H1 (cell line): Measurements from ENCODE around the gene TUBB4B. TPM values are rescaled to one million over a fixed set of nuclear protein-coding genes. Genes with fewer than 3 reads are reported as not detected.

Experiments used
- CTCF ChIA-PET: fragments of 300-600 bp; sonication (Branson Sonifier 250); formaldehyde crosslinking; loops from one replicate; lab custom pipeline; 2021; ENCODE audit not compliant: partially characterized antibody; lab: Charles Lee
- POLR2A ChIA-PET: fragments of 300-600 bp; sonication (Branson Sonifier 250); formaldehyde crosslinking; loops from one replicate; lab custom pipeline; 2021; ENCODE audit warnings: inconsistent platforms; ENCODE audit not compliant: partially characterized antibody; lab: Charles Lee
- DNase-seq, 2 experiments: peaks; one replicate each; pipeline versions ENCODE4 v3.0.0 to v3.0.0-alpha.2; 2010 to 2022; ENCODE audit warnings: low spot score in 2 of 2, low read depth in 1 of 2, mixed read lengths in 1 of 2
- FAIRE-seq: peaks from 2 replicates; lab custom pipeline; 2011; peaks lifted over from hg19 to GRCh38; lab: Jason Lieb, UNC
- H2AFZ ChIP-seq: 2 replicates; pipeline ENCODE4 v1.8.1; 2012; ENCODE audit warnings: low read length, inconsistent platforms
- H2AK5ac ChIP-seq: 2 replicates; pipeline ENCODE4 v1.6.1; 2013; ENCODE audit warnings: low read depth, low read length
- H2BK120ac ChIP-seq: replicated peaks from 2 replicates; pipeline ENCODE3; 2013; ENCODE audit warnings: low read depth, low read length, inconsistent platforms
- H2BK12ac ChIP-seq: 2 replicates; pipeline ENCODE4 v1.6.1; 2013; ENCODE audit warnings: low read depth, low read length
- H2BK15ac ChIP-seq: 2 replicates; pipeline ENCODE4 v1.6.1; 2013; ENCODE audit warnings: low read length
- H2BK20ac ChIP-seq: 2 replicates; pipeline ENCODE4 v1.6.1; 2013; ENCODE audit warnings: low read length
- H2BK5ac ChIP-seq: 2 replicates; pipeline ENCODE4 v1.6.1; 2013; ENCODE audit warnings: low read depth, low read length
- H3K14ac ChIP-seq: 2 replicates; pipeline ENCODE4 v1.6.1; 2013; ENCODE audit warnings: inconsistent platforms; ENCODE audit not compliant: insufficient read length
- H3K18ac ChIP-seq: 2 replicates; pipeline ENCODE4 v1.6.1; 2013; ENCODE audit warnings: low read length; ENCODE audit errors: extremely low read depth
- H3K23ac ChIP-seq: 2 replicates; pipeline ENCODE4 v1.6.1; 2013; ENCODE audit warnings: inconsistent platforms; ENCODE audit not compliant: insufficient read length
- H3K23me2 ChIP-seq: 2 replicates; pipeline ENCODE4 v1.6.1; 2013; ENCODE audit warnings: low read depth, low read length
- H3K27ac ChIP-seq: 2 replicates; pipeline ENCODE4 v1.6.1; 2011; ENCODE audit warnings: low read depth, low read length, inconsistent platforms
- H3K27me3 ChIP-seq, 4 experiments: replicated peaks in 1 of 4; 1 replicate in 1 of 4; 2 replicates in 3 of 4; pipeline versions ENCODE4 v1.6.1 to v1.8.1; 2011 to 2013; ENCODE audit warnings: low read length in 3 of 4, mild to moderate bottlenecking in 3 of 4, inconsistent platforms in 2 of 4, mixed read lengths in 2 of 4, moderate library complexity in 1 of 4; ENCODE audit not compliant: control insufficient read depth in 3 of 4, insufficient read depth in 3 of 4; ENCODE audit errors: extremely low read depth in 1 of 4
- H3K36me3 ChIP-seq, 4 experiments: 2 replicates each; pipeline versions ENCODE4 v1.6.1 to v1.8.1; 2011 to 2013; ENCODE audit warnings: mild to moderate bottlenecking in 4 of 4, low read length in 3 of 4, moderate library complexity in 2 of 4, control low read depth in 1 of 4, inconsistent platforms in 1 of 4; ENCODE audit not compliant: insufficient read depth in 4 of 4, control insufficient read depth in 2 of 4
- H3K4ac ChIP-seq: replicated peaks from 2 replicates; pipeline ENCODE3; 2013; ENCODE audit warnings: low read length, low read depth, mixed read lengths, inconsistent platforms; ENCODE audit not compliant: insufficient read length
- H3K4me1 ChIP-seq, 4 experiments: replicated peaks in 1 of 4; 1 replicate in 1 of 4; 2 replicates in 3 of 4; pipeline versions ENCODE4 v1.6.1 to v1.8.1; 2011 to 2013; ENCODE audit warnings: low read length in 3 of 4, inconsistent platforms in 2 of 4, mixed read lengths in 1 of 4; ENCODE audit not compliant: insufficient read depth in 4 of 4, control insufficient read depth in 3 of 4
- H3K4me2 ChIP-seq, 2 experiments: 2 replicates each; pipeline versions ENCODE4 v1.6.1 to v1.8.1; 2011 to 2013; ENCODE audit warnings: low read depth in 2 of 2, low read length in 2 of 2, control low read depth in 1 of 2, inconsistent platforms in 1 of 2, mild to moderate bottlenecking in 1 of 2; ENCODE audit not compliant: insufficient read depth in 1 of 2
- H3K4me3 ChIP-seq, 4 experiments: fragments of 200-600, 300-600 bp in 1 of 4; sonication (generic), shearing (Covaris generic), sonication (Bioruptor Twin) in 1 of 4; 2 replicates each; pipeline versions ENCODE4 v1.5.1 to v1.8.1; 2011 to 2016; ENCODE audit warnings: low read length in 4 of 4, low read depth in 3 of 4, control low read depth in 2 of 4, inconsistent platforms in 2 of 4, mild to moderate bottlenecking in 2 of 4, mixed read lengths in 1 of 4, moderate library complexity in 1 of 4; ENCODE audit not compliant: insufficient read depth in 2 of 4; ENCODE audit errors: extremely low read depth in 1 of 4
- H3K56ac ChIP-seq: replicated peaks from 2 replicates; pipeline ENCODE3; 2013; ENCODE audit warnings: low read depth, mild to moderate bottlenecking, mixed read lengths, low read length, inconsistent platforms; ENCODE audit not compliant: insufficient read length
- H3K79me1 ChIP-seq: 2 replicates; pipeline ENCODE4 v1.6.1; 2013; ENCODE audit warnings: low read depth, low read length, control low read depth
- H3K79me2 ChIP-seq, 2 experiments: 2 replicates each; pipeline versions ENCODE4 v1.6.1 to v1.8.1; 2012 to 2013; ENCODE audit warnings: low read length in 2 of 2, mild to moderate bottlenecking in 2 of 2, inconsistent platforms in 1 of 2; ENCODE audit not compliant: insufficient read depth in 2 of 2, control insufficient read depth in 1 of 2
- H3K9ac ChIP-seq, 4 experiments: replicated peaks in 1 of 4; 1 replicate in 1 of 4; 2 replicates in 3 of 4; pipeline versions ENCODE4 v1.6.1 to v1.8.1; 2011 to 2013; ENCODE audit warnings: low read depth in 3 of 4, low read length in 3 of 4, control low read depth in 2 of 4, mild to moderate bottlenecking in 2 of 4, moderate library complexity in 2 of 4, inconsistent platforms in 1 of 4; ENCODE audit errors: extremely low read depth in 1 of 4
- H3K9me3 ChIP-seq, 2 experiments: 2 replicates each; pipeline versions ENCODE4 v1.6.1 to v1.8.1; 2012 to 2013; ENCODE audit warnings: mild to moderate bottlenecking in 2 of 2, moderate library complexity in 2 of 2, control low read depth in 1 of 2, inconsistent platforms in 1 of 2, low read depth in 1 of 2, low read length in 1 of 2, mixed read lengths in 1 of 2; ENCODE audit not compliant: insufficient read depth in 2 of 2
- H4K20me1 ChIP-seq, 2 experiments: replicated peaks in 1 of 2; 2 replicates each; pipeline versions ENCODE3 to v1.8.1; 2011 to 2013; ENCODE audit warnings: inconsistent platforms in 2 of 2, low read length in 2 of 2, mild to moderate bottlenecking in 1 of 2; ENCODE audit not compliant: insufficient read depth in 2 of 2, control insufficient read depth in 1 of 2
- H4K5ac ChIP-seq: 2 replicates; pipeline ENCODE4 v1.6.1; 2013; ENCODE audit warnings: low read length, low read depth, mixed read lengths, inconsistent platforms; ENCODE audit not compliant: insufficient read length
- H4K8ac ChIP-seq: 2 replicates; pipeline ENCODE4 v1.8.0; 2013; ENCODE audit warnings: mild to moderate bottlenecking, moderate library complexity, low read length, inconsistent platforms; ENCODE audit not compliant: insufficient read depth; ENCODE audit errors: extremely low read depth
- H4K91ac ChIP-seq: replicated peaks from 2 replicates; pipeline ENCODE3; 2013; ENCODE audit warnings: low read length, mixed read lengths, inconsistent platforms; ENCODE audit not compliant: insufficient read length
- ASH2L ChIP-seq: fragments of 200-600, 300-600 bp; sonication (generic); IDR thresholded peaks from one replicate; pipeline ENCODE4 v1.7.1; 2017; ENCODE audit warnings: low read length
- BCL11A ChIP-seq, 2 experiments: IDR thresholded peaks; one replicate each; pipeline ENCODE4 v1.6.1; 2011; ENCODE audit warnings: low read depth in 2 of 2, low read length in 2 of 2, mild to moderate bottlenecking in 2 of 2
- CEBPB ChIP-seq: IDR thresholded peaks from 2 replicates; pipeline ENCODE4 v1.6.1; 2012; ENCODE audit warnings: low read depth, low read length
- CHD1 ChIP-seq: IDR thresholded peaks from 2 replicates; pipeline ENCODE4 v1.6.1; 2012; ENCODE audit warnings: low read depth, low read length, improper control_type of control experiment
- CTBP2 ChIP-seq: IDR thresholded peaks from 2 replicates; pipeline ENCODE4 v1.7.0; 2011; ENCODE audit warnings: borderline replicate concordance, mild to moderate bottlenecking, moderate library complexity, mixed read lengths, low read length; ENCODE audit not compliant: insufficient read depth, insufficient read length
- NANOG ChIP-seq: IDR thresholded peaks from 2 replicates; pipeline ENCODE4 v1.6.1; 2011; ENCODE audit warnings: low read length, low read depth, mild to moderate bottlenecking, inconsistent platforms; ENCODE audit not compliant: insufficient read depth, poor library complexity, severe bottlenecking
- POU5F1 ChIP-seq: IDR thresholded peaks from 2 replicates; pipeline ENCODE4 v1.6.1; 2011; ENCODE audit warnings: low read depth, mild to moderate bottlenecking, low read length, moderate library complexity
- RFX5 ChIP-seq: IDR thresholded peaks from 2 replicates; pipeline ENCODE4 v1.6.1; 2011; ENCODE audit warnings: low read depth, low read length, improper control_type of control experiment, borderline replicate concordance
- SUZ12 ChIP-seq: fragments of 200-600 bp; sonication (generic); IDR thresholded peaks from 2 replicates; pipeline ENCODE4 v1.6.1; 2012; ENCODE audit warnings: mild to moderate bottlenecking, inconsistent platforms, low read length, moderate library complexity, mixed read lengths
- TAF7 ChIP-seq: optimal IDR thresholded peaks from 2 replicates; pipeline ENCODE3; 2011; ENCODE audit warnings: low read depth, mild to moderate bottlenecking, inconsistent platforms, low read length, moderate library complexity, borderline replicate concordance
- WGBS, 2 experiments: shearing (Covaris generic) in 1 of 2; methylation state at CpG; one replicate each; pipeline versions ENCODE4 v1.1.6 to v1.1.7; 2013 to 2015; ENCODE audit warnings: low lambda C conversion rate in 2 of 2, mixed read lengths in 2 of 2, inconsistent platforms in 1 of 2, low coverage in 1 of 2, missing lambda C conversion rate in 1 of 2; ENCODE audit not compliant: insufficient replicate concordance in 2 of 2, insufficient coverage in 1 of 2, insufficient read length in 1 of 2; ENCODE audit errors: extremely low coverage in 1 of 2, missing lambda C conversion rate in 1 of 2; 5-methylcytosine and 5-hydroxymethylcytosine counted together
- polyA plus RNA-seq, 7 experiments: library from polyadenylated mRNA; depleted of rRNA in 3 of 7; stranded (reverse) in 5 of 7; unstranded in 2 of 7; fragments of >200 nt in 5 of 7; fragments of 200-250 nt in 2 of 7; gene quantifications; 1 replicate in 5 of 7; 2 replicates in 1 of 7; 4 replicates in 1 of 7; pipeline versions ENCODE4 v1.2.1 to v1.2.3, GENCODE V29; 2011 to 2013; ENCODE audit warnings: missing spikeins in 2 of 7, mixed read lengths in 2 of 7
- total RNA-seq: library from RNA; stranded (reverse); fragmentation: NEBNext Ultra II Directional; extraction: Animal tissue kit (Norgen Biotek cat#: 25700); gene quantifications from 2 replicates; pipeline ENCODE4 v1.2.1, GENCODE V29; 2021
- TF ChIP-seq, protein P1 (sequence below): IDR thresholded peaks from 2 replicates; pipeline ENCODE4 v1.6.1; 2012; ENCODE audit warnings: inconsistent platforms

TUBB4B gene
- total and polyA plus RNA-seq, 2 of the 8 experiments (the other 6 are each of a cell fraction or from before 2014, with no cell fraction given) = 280 to 307 TPM

DNA sequence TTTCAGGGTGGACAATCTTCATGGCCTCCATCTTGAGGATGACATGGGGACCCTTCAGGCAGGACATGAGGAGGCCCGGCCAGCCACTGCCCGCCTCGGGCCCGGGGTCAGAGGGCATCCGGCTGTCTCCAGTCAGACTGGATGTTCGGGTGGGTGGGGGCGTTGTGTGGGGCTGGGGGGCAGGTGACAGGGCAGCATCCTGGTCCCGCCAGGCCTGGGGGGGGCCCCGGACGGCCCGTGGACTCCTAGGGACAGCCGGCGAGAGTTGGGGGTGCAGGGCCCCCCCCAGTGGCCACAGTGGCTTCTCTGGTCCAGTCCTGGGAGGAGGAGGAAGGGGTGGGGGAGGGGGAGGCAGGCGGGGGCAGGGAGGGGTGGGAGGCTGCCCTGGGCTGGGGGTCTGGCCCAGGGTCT is 20.0 kb upstream of the TUBB4B start:
- ChIA-PET CTCF (interaction anchor here (0.6 to 20.2 kb wide), 6 partner anchors 12 to 195 kb away, joined by 3 to 204 read pairs (median 4); partner anchors contain the start of genes ANAPC2, SSNA1 and TUBB4B), POLR2A (interaction anchor here (0.5 to 69.9 kb wide), 6 partner anchors 14 to 234 kb away, joined by 3 to 1462 read pairs (median 7); partner anchors contain the start of genes ANAPC2, NDOR1, NELFB and SSNA1)
- Histone ChIP-seq H3K9me3 (no peaks in the 10 kb centered on the region), H2BK120ac (no peak overlapping the region), H2AFZ (no peak overlapping the region), H3K27ac (no peak overlapping the region), H2BK20ac (no peak overlapping the region), H2AK5ac (no peak overlapping the region), H3K18ac (no peak overlapping the region), H3K79me2 (no peaks in the 10 kb centered on the region), H3K56ac (no peak overlapping the region), H4K5ac (no peak overlapping the region), H3K23ac (no peak overlapping the region), H3K27me3 (no peaks in the 10 kb centered on the region; a peak in 2 of 7 replicates), H4K8ac (no peak overlapping the region), H2BK15ac (no peak overlapping the region), H2BK12ac (no peak overlapping the region), H2BK5ac (no peak overlapping the region), H3K4me1 (peaks cover 0 to 18% (median 12%) of the 10 kb centered on the region in 4 experiments; a peak in 5 of 7 replicates), H3K9ac (no peak overlapping the region), H3K4me3 (peak overlapping the region in 2 of 4 experiments; percentile 63 to 67; a peak in 5 of 8 replicates), H3K36me3 (peaks cover 0 to 5% (median 2%) of the 10 kb centered on the region in 4 experiments; a peak in 4 of 8 replicates), H3K4ac (no peak overlapping the region), H4K91ac (no peak overlapping the region), H3K14ac (no peak overlapping the region), H3K23me2 (peaks cover 18% of the 10 kb centered on the region; the same call in 1 of the 2 replicates), H3K79me1 (no peaks in the 10 kb centered on the region), H4K20me1 (peaks cover 0 to 9% of the 10 kb centered on the region in 2 experiments), H3K4me2 (peak overlapping the region; percentile 77 to 82)
- 73% methylated on average over 3 of the region's 14 CpGs; no CpG with 5 or more reads in 1 of the 2 experiments for WGBS, 2 experiments
- no peak for FAIRE-seq
- no peak for DNase-seq
- TF ChIP-seq BCL11A (IDR thresholded peaks at IDR 0.05; ENCODE audit: low read depth in 2 of 2, low read length in 2 of 2) = no peak
- no peak for TF ChIP-seq CHD1
- no peak for TF ChIP-seq NANOG
- no peak for TF ChIP-seq CEBPB
- TF ChIP-seq ASH2L = no peak
- no peak for TF ChIP-seq RFX5
- TF ChIP-seq SUZ12 = no peak
- no peak for TF ChIP-seq CTBP2
- no peak for TF ChIP-seq POU5F1
- no peak for TF ChIP-seq TAF7
- TF ChIP-seq, protein P1, sequence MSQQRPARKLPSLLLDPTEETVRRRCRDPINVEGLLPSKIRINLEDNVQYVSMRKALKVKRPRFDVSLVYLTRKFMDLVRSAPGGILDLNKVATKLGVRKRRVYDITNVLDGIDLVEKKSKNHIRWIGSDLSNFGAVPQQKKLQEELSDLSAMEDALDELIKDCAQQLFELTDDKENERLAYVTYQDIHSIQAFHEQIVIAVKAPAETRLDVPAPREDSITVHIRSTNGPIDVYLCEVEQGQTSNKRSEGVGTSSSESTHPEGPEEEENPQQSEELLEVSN = no peak
